HG03469 (cell line): ENCODE data around the gene HTR6.

Experiments
- ATAC-seq: cut with Tn5 transposase; IDR thresholded peaks from one replicate; pipeline ENCODE4 v1.9.1; 2021; ENCODE audit warnings: mild to moderate bottlenecking, moderate library complexity, moderate number of reproducible peaks; ENCODE audit not compliant: unreplicated experiment

The HTR6 gene

DNA sequence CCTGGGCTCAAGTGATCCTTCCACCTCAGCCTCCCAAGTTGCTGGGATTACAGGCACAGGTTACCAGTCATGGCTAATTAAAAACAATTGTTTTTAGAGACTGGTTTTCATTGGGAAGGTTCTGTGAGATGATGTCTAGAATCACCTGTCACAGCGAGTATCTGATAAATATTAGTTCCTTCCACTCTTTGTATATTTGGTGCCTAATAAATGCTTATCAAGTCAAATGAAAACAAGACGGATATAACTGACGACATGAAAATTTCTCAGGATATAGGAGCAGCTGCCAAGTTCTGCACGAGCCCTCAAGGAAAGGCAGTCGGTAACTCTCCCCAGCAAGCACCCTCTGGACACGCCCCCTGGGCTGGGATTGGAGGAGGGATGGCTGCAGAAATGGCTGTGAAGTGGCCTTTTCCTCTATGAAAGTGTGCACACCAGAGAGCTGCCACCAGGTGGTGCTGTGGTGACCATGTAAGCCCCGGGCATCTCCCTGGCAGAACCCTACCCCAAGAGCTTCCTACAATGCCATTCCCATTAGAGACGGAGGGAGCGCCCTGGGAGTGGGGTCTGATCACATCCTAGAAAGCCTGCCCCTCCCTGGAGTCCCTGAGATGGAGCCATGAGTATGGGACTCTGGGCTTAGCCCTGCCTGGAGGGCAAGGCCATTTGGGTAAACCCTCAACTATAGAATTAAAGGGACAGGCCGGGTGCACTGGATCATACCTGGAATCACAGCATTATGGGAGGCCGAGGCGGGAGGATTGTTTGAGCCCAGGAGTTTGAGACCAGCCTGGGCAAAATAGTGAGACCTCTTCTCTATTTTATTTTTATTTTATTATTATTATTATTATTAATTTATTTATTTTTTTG is 50.9 kb downstream of the HTR6 start:
- no peak for ATAC-seq

DNA sequence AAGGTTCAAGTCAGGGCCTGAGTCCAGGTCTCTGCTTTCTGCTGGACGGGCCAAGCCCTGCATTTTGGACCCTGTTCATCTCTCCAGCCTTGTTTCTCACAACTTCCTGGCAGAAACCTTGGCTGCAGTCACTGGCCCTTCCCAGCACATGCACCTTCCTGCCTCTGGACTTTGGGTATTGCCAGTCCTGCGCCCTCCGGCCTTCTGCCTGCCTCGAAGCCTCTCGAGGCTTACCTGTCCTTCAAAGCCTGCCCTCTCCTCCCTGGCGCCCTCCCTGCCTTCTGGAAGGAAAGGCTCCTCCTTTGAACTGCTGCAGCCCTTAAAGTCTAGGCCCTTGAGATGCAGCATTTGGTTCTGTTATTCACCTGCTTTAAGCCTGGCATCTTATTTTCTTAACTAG is 52.8 kb downstream of the HTR6 start:
- ATAC-seq, result no peak

DNA sequence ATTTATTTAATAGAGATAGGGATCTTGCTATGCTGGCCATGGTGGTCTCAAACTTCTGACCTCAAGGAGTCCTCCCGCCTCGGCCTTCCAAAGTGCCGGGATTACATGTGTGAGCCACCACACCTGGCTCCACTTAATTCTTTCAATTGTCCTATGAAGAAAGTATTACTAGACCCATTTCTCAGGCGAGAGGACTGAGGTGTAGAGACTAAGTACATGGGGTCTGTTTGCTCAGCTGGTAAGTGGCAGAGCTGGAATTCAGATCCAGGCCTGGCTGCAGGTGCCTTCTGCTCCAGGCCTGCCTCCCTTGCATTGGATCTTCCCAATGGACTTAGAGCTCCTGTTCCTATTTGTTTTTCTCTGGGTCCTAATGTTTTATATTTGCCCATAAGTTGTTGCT is 55.5 kb downstream of the HTR6 start:
- ATAC-seq, result no peak

DNA sequence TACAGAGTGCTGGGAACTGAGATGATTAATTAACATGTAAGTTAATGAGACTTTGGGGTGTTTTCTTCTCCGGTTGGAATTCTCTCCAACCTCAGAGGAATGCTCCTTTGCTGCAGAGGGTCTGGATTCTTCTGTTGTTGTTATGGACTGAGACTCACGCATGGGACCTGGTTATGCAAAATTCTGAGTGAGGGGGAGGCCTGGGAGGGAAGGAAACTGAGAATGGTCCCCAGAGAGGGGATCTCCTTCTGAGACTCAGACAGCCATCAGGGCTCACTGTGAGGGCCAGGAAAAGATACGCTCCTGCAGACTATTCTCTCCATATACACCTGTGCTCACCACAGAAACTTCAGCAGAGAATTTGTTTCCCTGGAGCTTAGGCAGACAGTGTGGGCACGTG is 56.3 kb downstream of the HTR6 start:
- no peak for ATAC-seq

DNA sequence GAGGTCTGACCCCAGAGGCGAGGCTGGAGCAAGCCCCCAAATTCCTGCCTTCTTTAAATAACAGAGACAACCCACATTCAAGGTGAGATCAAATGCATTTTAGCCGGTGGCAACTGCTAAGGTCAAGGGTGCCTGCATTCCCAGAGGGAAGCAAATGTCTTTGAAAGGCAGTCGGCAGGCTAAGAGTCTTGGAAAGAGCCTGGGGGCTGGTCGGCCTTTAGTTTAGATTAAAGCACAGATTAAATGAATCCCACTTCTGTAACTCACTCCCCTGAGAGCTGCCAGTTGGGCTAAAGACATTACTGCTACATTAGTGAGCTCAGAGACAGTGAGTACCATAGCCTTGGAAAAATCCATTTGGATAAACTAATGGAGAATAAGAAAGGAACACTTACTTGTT is 59.2 kb downstream of the HTR6 start:
- no peak for ATAC-seq

DNA sequence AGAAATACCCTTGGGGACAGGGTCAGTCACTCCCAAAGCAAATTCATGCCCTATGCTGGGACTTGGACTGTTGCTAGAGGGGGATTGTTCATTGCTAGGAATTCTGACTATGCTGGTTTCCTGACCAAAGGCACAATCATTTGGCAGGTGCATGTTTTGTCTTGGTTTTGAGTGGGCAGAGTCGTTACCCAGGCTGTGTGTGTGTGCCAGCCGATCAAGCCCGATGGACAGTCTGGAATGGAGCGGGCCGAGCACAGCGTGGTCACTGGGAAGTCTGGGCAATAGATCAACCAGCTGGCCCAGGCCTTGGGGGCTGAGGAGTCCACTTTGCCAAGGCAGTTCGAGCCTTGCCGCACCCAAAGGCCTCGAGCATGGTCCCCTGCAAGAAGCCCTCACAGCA is 60.9 kb downstream of the HTR6 start:
- no peak for ATAC-seq

DNA sequence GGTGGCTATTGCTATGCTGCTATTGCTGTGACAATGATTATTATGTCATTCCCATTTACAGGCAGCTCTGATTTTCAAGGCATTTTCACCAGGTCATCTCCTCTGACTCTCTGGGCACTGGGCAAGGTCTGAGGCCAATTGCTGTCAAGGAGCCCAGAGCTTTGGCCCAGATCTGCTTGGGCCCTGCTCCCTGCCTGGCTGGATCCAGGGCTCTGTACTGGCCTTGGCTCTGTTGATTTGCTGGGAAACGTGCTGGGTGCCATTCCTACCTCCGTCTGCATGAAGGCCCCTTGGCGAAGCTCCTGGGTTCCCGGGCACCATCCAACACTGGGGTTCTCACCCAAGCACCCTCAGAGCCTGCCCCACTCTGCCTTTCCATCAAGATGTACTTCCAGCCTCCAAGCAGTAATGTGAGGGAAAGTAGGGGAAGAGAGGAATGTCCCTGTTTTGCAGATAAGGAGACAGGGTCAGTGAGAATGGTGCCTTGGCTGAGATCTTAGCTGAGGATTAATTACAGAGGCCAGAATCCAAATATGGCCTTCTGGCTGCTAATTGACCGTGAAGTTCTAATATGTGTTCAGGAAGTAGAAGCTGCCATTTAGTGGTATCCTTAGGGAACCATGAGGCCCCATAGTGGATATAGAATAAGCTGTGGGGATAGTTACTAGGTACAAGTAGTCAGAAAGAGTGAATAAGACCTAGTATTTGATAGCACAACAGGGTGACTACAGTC is 63.9 kb downstream of the HTR6 start:
- ATAC-seq, result no peak

DNA sequence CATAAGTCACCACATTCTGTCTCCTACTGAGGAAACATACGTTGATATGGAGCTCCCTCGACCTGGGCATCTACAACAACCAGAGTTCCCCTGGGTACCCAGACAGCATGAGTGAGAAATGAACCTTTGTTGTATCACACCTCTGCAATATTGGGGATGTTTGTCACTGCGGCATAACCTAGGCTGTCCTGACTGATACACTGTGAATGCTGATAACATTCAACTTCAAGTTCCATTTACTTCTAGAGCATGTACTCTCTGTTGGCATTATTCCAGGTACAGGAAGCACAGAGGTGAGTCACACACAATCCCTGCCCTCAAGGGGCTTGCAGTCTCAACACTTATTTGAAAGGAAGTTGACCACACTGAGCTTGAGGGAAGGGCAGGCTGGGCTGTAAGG is 65.6 kb downstream of the HTR6 start:
- ATAC-seq, result no peak
